NCI-H146 treated with DMSO at 0.1 percent for 48 hours (cell line): ENCODE results near the gene ACTRT3.

Experiments used
- DNase-seq: peaks from one replicate; lab custom pipeline; 2025; ENCODE audit not compliant: unreplicated experiment; lab: John Stamatoyannopoulos, UW

ACTRT3 gene

GRCh38 chr3:169769287-169770181, at the start of gene ACTRT3:
Gene ACTRT3 (minus strand): TSS chr3:169769561. CDS start chr3:169769520, 41 bp downstream.
- peak; percentile 31 for DNase-seq

DNA sequence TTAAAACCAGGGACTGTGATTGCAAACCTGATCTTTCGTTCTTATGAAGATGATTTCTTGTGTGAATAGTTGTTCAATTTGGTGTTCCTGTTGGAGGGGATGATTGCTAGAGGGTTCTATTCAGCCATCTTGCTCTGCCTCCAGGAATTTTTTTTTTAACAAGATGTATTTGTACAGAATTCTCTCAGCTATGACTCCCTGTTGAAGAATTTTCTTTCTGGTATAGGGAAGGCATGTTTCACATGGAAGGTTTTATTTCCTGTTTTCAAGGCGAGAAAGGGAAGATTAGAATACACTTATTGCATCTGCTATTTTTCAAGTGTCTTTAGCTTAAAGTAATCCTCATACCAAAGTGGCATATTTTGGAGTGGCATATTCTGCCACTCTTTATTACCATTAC, 49.0 kb upstream of the ACTRT3 start:
- DNase-seq = no peak

DNA sequence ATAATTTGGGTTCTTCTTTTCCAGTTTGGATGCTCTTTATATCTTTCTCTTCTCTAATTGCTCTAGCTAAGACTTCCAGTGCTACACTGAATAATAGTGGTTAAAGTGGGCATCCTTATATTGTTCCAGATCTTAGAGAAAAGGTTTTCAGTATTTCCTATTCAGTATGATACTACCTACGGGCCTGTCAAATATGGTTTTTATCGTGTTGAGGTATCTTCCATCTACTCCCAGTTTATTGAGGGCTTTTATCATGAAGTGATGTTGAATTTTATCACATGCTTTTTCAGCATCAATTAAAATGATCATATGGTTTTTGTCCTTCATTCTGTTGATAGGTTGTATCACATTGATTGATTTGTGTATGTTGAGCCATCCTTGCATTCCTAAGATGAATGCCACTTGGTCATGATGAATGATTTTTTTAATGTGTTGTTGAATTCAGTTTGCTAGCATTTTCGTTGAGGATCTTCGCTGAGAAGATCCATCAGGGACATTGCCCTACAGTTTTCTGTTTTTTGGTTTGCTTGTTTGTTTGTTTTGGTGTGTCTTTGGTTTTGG, 46.3 kb upstream of the ACTRT3 start:
- no peak for DNase-seq

DNA sequence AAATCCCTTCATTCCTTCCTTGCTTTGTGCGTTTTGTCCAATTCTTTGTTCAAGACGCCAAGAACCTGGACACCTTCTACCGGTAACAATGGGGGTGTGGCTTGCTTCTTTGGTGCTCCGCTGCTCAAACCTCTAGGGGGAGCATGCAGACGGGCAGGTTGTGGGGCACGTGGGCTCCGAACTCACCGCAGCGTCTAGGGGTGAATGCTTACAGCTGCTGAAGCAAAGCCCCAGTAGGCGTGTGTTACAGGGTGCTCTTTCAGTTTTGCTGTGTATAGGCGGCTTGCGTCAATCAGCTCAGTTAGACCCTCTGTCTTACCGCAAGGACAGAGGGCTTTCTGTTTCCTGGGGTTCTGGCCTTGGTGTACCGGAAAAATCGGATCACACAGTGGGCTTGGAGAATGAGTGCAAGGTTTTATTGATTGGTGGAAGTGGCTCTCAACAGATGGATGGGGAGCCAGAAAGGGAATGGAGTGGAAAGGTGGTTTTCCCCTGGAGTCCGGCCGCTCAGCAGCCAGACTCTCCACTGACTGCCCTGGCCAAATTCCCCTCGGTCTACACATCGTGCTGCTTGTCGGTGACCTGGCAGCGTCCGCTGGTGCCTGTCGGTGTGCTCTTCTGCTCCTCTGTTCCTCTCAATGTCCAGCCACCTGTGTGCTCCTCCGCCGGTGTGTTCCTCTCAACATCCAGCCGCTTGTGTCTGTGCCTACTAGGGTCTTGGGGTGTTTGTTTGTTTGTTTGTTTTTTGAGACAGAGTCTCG, 44.6 kb upstream of the ACTRT3 start:
- peak; percentile 68 for DNase-seq

DNA sequence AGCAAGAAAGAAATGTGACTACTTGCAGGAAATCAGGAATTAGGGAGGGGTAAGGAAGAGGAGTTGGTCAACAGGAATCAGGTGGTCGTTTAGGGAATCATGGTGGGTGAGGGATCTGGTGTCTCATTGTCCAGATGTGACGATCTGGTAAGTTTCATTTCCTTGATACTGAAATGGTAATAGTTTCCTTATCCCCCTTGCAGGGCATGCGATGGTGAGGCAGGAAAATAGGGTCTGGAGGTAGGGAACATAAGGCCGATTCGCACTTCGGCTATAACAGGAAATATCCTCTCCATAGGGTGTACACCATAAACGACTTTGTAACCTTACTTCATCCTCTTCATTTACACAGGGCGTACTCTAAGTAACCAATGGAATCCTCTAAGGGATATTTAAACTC, 43.9 kb upstream of the ACTRT3 start:
- no peak for DNase-seq

DNA sequence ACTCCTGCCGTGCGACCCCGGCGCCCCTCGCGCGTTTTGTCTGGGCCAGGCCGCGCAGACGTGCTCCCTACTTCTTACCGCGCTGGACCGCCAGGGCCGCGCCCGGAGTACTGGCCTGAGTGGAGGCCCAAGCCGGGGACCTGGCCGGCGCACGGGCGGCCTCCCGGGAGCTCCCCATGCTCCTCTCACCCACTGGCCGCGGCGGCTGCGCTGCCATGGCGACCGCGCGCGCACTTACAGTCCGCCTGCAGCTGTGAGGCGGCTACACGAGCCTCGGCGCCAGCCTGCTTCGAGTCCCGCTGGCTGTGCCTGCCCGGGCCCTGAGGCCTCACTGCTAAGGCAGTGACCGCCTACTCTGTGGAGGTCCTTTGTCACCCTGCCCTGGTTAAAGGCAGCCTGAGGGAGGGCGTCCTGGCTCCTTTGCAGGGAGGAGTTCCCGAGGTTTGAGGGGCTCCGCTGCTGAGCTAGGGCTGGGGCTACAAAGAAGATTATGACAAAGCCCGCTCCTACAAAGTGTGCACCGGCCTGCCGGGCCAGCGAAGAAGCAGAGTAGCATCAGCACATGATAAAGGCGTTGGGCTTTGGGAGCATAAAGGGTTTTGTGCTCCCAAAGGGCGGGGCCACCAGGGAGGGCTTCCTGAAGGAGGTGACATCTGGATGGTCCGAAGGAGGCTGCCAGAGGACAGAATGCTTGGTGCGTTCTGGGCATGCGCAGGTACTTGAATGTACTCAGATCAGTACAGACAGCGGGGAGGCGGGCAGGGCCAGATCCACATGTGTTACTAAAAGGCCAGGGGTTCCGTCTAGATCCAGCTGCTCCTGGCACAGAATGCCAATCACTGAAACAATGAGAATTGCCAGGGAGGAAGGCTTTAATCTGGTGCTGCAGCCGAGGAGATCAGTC, 43.2 kb upstream of the ACTRT3 start, which contains the start of the genes LRRC34 and LRRIQ4:
LRRC34 (minus strand) TSS at position 573 of the 904 bp plus-strand sequence; CDS start at position 217, 356 bp downstream.
LRRIQ4 (plus strand) TSS at position 539 of the 904 bp plus-strand sequence. CDS start 9,052 bp downstream, outside the sequence.
- DNase-seq = peak; percentile 96

DNA sequence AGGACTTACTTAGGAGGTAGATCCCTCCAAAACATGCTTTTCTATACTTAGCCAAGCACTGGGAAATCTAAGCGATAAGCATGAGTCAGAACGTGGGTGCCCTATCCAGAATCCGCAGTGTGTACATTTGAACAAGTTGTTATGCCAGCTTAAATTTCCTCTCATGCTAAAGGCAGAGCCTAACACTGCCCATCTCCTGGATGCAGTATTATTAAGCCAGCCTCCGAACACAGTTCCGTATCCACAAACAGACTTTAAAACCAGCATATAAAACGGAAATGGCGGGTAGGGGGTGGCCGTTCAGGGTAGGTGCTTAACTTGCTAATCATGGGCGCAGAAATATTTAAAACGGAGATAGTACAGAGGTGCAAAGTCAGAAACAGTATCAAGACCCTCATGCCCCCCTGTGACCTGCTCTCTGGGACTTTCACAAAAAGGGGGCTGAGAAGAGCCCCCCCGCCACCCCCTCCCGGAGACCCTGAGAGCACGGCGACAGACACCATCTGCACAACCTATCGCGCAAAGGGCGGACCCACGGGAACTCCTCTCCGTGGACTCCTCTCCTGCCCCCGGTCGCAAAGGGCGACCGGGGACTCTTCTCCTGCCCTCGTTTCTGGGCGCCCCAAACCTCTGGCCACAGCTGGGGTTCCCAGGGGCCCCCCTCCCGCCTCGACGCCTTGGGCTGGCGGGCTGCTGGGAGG, 42.4 kb upstream of the ACTRT3 start:
- peak; percentile 71 for DNase-seq

GRCh38 chr3:169809230-169809795, 40.0 kb upstream of the ACTRT3 start:
- no peak for DNase-seq

- DNase-seq = no peak
These were observed 35.3 kb upstream of the ACTRT3 start for GRCh38 chr3:169804681-169805080.

- no peak for DNase-seq
These were observed 23.0 kb upstream of the ACTRT3 start for GRCh38 chr3:169792359-169792758.

DNA sequence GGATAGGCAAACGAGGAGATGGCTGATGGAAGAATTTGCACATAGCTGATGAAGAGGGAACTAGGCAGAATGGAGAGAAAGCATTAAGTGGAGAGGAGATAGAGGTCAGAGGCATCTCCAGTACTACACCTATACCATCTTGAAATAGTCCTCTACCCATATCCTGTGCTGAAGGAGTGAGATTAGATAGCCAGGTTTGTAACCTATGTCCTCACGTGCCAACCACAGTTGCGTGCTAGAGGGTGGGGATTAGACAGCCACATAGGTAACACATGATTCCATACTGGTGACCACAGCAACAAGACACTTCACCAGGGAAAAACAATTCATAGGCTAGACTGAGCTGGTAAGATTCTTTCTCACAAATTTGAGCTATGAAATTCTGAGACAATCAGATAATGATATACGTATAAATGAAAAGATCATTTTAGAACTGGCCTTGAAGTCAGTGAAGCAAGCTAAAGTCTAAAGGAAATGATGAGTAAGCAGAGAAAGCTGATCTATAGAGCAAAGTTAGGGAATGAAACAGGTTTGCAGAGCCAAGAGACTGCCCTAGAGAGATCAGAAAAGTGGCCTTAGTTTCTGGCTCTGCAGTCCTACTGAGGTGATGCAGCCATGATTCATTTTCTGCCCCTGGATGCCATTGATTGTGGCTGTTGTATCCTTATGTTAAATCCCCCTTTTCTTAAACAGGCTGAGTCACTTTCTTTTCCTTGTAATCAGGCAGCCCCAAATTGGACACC, 21.5 kb upstream of the ACTRT3 start:
- DNase-seq = no peak

DNA sequence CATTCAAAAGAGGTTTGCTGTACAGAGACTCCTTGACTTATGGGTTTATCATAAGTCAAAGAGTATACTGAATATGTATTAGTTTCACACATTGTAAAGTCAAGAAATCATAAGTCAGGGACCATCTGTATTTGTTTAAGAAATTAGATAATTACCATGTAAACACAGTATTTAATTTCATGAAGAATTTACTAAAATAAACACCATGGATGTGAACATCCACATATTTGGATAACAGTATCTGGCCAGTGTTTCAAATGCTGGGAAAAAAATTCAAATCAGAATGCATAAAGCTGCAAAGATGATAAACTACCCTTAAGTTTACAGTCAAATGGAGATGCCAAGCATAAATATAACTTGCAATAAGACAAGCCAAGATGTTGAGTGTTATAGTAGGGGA, 20.9 kb upstream of the ACTRT3 start:
- no peak for DNase-seq

GRCh38 chr3:169787791-169788190, 18.4 kb upstream of the ACTRT3 start:
- DNase-seq = no peak

GRCh38 chr3:169787120-169787519, 17.8 kb upstream of the ACTRT3 start:
- DNase-seq = no peak

- no peak for DNase-seq
These were observed 12.0 kb upstream of the ACTRT3 start for GRCh38 chr3:169781209-169781855.

DNA sequence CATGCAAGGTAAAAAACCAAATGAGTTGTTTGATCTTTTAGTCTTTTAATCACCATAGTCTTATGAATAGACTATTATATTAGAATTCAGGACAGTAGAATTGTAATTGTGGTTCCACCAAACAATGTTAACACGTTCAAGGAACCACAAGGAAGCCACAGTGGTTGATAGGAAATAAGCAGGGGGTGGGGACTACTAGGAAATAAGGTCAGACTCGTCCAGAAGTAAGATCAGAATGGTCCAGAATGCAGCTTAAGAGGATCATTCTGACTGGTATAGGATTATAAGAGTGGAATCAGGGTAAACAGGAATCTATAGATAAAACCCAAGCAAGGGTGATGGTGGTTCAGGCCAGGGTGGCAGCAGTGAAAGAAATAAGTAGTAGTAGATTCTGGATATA, 11.4 kb upstream of the ACTRT3 start:
- no peak for DNase-seq

GRCh38 chr3:169777822-169778221, 8.5 kb upstream of the ACTRT3 start:
- no peak for DNase-seq

DNA sequence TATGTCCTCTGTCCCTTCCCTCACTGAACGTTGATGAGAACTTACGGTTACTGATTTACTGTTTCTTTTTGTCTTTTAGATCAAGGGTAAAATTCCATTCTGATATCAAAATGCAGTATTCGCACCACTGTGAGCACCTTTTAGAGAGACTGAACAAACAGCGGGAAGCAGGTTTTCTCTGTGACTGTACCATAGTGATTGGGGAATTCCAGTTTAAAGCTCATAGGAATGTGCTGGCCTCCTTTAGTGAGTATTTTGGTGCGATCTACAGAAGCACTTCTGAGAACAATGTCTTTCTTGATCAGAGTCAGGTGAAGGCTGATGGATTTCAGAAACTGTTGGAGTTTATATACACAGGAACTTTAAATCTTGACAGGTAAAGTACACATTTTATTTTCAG, 4.8 kb upstream of the ACTRT3 start:
- DNase-seq = no peak
